Lung (tissue), 12 donors: ENCODE measurements around the gene CDC16. TPM values are rescaled to one million over a fixed set of nuclear protein-coding genes. Genes with fewer than 3 reads are reported as not detected.
"Not testable (repeated sequence)": the region's sequence is repeated elsewhere in the genome, so short reads cannot be mapped to it uniquely, and the experiment has no call there.

ENCODE experiments used
- ATAC-seq: fragments of 200-7000 bp; cut with Tn5 transposase; one replicate; pipeline ENCODE4 v1.9.1; 2020; ENCODE audit warnings: moderate number of reproducible peaks; ENCODE audit not compliant: insufficient read depth, low FRiP score
- DNase-seq, 3 donors: peaks; one replicate each; pipeline ENCODE4 v3.0.0-alpha.2; 2013 to 2017
- H3K27ac ChIP-seq, 2 donors: one replicate each; pipeline ENCODE4 v1.5.1; 2013; ENCODE audit warnings: mild to moderate bottlenecking in 2 of 2, moderate library complexity in 2 of 2, control low read depth in 1 of 2, inconsistent platforms in 1 of 2, low read depth in 1 of 2, low read length in 1 of 2
- H3K27me3 ChIP-seq, 3 donors: one replicate each; pipeline ENCODE4 v1.5.1; 2013; ENCODE audit warnings: low read length in 2 of 3; ENCODE audit not compliant: control insufficient read depth in 3 of 3, insufficient read depth in 3 of 3
- H3K36me3 ChIP-seq, 4 donors: one replicate each; pipeline ENCODE4 v1.5.1; 2013; ENCODE audit warnings: low read length in 4 of 4, mild to moderate bottlenecking in 1 of 4, moderate library complexity in 1 of 4; ENCODE audit not compliant: control insufficient read depth in 4 of 4, insufficient read depth in 4 of 4
- H3K4me1 ChIP-seq, 5 donors: one replicate each; pipeline ENCODE4 v1.5.1; 2013; ENCODE audit warnings: low read length in 5 of 5, mild to moderate bottlenecking in 2 of 5, moderate library complexity in 1 of 5; ENCODE audit not compliant: control insufficient read depth in 5 of 5, insufficient read depth in 5 of 5
- H3K4me3 ChIP-seq: one replicate; pipeline ENCODE4 v1.5.1; 2013; ENCODE audit warnings: mild to moderate bottlenecking, control low read depth, moderate library complexity
- H3K9ac ChIP-seq, 2 donors: one replicate each; pipeline ENCODE4 v1.5.1; 2013; ENCODE audit warnings: low read length in 2 of 2, control low read depth in 1 of 2; ENCODE audit not compliant: insufficient read depth in 1 of 2
- H3K9me3 ChIP-seq, 4 donors: one replicate each; pipeline ENCODE4 v1.5.1; 2013; ENCODE audit warnings: low read length in 3 of 4, mild to moderate bottlenecking in 1 of 4, moderate library complexity in 1 of 4; ENCODE audit not compliant: control insufficient read depth in 4 of 4, insufficient read depth in 3 of 4
- CTCF ChIP-seq: IDR thresholded peaks from 2 replicates; pipeline ENCODE4 v1.5.1; 2012; ENCODE audit warnings: mild to moderate bottlenecking; ENCODE audit errors: control extremely low read depth, extremely low read depth
- WGBS, 2 donors: extraction: QIAGEN DNeasy Blood & Tissue Kit; methylation state at CpG; one replicate each; pipeline ENCODE4 v1.1.7; 2013; 5-methylcytosine and 5-hydroxymethylcytosine counted together
- polyA plus RNA-seq, 2 donors: library from polyadenylated mRNA; stranded (reverse); fragments of 200-250 nt; gene quantifications; one replicate each; pipeline ENCODE4 v1.2.1, GENCODE V29; 2013
- total RNA-seq, 2 donors: library from RNA; depleted of rRNA in 1 of 2; stranded (reverse); fragments of >200 nt in 1 of 2; gene quantifications; one replicate each; pipeline ENCODE4 v1.2.1, GENCODE V29; 2014 to 2021
- donor health status: control.
- donor health status: control.
- donor health status: Bipolar disorder and iron deficiency.
- donor health status: healthy.
- donor health status: DM: yes; HTN: yes; CAD: no.

The CDC16 gene
- total and polyA plus RNA-seq, 4 donors, result 34.3 to 123 (median 59.0) TPM

DNA sequence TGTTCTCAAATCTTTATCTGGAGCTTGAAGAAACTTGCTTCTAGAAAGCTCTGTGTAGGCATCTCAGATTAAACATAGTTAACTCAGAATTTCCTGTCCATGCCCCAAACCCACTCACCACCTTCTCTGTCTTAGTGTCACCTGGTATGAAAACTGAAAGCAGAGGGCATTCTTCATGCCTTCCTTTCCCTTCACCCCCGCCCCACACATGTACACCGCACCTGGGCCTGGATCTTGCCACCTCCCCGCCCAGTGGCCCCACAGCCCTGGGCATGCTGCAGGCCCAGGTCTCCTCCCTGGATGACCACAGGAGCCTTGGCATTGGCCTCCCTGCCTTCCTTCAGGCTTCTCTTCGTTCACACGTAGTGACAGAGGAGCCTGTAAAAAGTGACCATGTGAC lies 39.8 kb upstream of the CDC16 start:
- peaks cover 0 to 2% (median 0%) of the 10 kb centered on the region in 4 donors for H3K9me3 ChIP-seq
- H3K4me1 ChIP-seq, result peaks cover 0 to under 1% (median 0%) of the 10 kb centered on the region in 5 donors
- peaks cover 0 to under 1% (median 0%) of the 10 kb centered on the region in 3 donors for H3K27me3 ChIP-seq
- ATAC-seq (no peak), DNase-seq (no peak)
- no peak overlapping the region for H3K27ac ChIP-seq
- H3K9ac ChIP-seq, result no peak overlapping the region
- no peak overlapping the region for H3K4me3 ChIP-seq
- no peak for TF ChIP-seq CTCF
- H3K36me3 ChIP-seq, result no peaks in the 10 kb centered on the region
- 89 to 95% methylated on average over 5 of the region's 5 CpGs for WGBS, 2 donors

DNA sequence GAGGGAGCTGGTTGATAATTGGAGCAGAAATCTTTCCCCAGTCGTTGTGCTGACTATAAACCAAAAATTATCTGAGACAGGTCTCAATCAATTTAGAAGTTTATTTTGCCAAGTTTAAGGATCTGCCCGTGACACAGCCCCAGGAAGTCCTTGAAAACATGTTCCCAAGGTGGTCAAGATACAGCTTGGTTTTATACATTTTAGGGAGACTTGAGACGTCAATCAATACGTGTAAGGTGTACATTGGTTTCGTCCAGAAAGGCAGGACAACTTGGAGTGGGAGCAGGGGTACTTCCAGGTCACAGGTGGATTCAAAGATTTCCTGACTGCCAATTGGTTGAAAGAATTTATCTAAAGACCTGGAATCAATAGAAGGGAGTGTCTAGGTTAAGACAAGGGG lies 38.1 kb upstream of the CDC16 start:
- Histone ChIP-seq H3K9me3 (peaks cover 0 to 2% (median 0%) of the 10 kb centered on the region in 4 donors), H3K4me1 (peaks cover 0 to 7% (median 0%) of the 10 kb centered on the region in 5 donors), H3K4me3 (no peak overlapping the region), H3K27ac (no peak overlapping the region), H3K27me3 (peaks cover 4 to 15% (median 6%) of the 10 kb centered on the region in 3 donors), H3K9ac (no peak overlapping the region), H3K36me3 (no peaks in the 10 kb centered on the region)
- 68 to 73% methylated on average over 5 of the region's 5 CpGs for WGBS, 2 donors
- TF ChIP-seq CTCF, result no peak
- DNase-seq (no peak), ATAC-seq (no peak)

- no peak overlapping the region for H3K27ac ChIP-seq
- whole genome bisulfite sequencing, 2 donors, result 78 to 96% methylated on average over 9 to 47 of the region's 47 CpGs
- no peak overlapping the region for H3K9ac ChIP-seq
- H3K4me1 ChIP-seq, result peaks cover 0 to 7% (median 0%) of the 10 kb centered on the region in 5 donors
- ATAC-seq (no peak), DNase-seq (no peak)
- no peaks in the 10 kb centered on the region for H3K36me3 ChIP-seq
- H3K27me3 ChIP-seq, result peaks cover 4 to 22% (median 6%) of the 10 kb centered on the region in 3 donors
- no peak overlapping the region for H3K4me3 ChIP-seq
- H3K9me3 ChIP-seq, result peaks cover 0 to 2% (median 0%) of the 10 kb centered on the region in 4 donors
- no peak for TF ChIP-seq CTCF
These were observed 36.1 kb upstream of the CDC16 start for GRCh38 chr13:114198556-114198955.

- DNase-seq, ATAC-seq: not testable (repeated sequence)
- 35 to 53% methylated on average over 46 to 64 of the region's 75 CpGs for WGBS, 2 donors
These were observed 35.2 kb upstream of the CDC16 start for GRCh38 chr13:114199526-114199925.

More at GRCh38 chr13:114199526-114199925, 35.2 kb upstream of the CDC16 start:
- not testable (repeated sequence) for H3K4me3 ChIP-seq, H3K4me1 ChIP-seq, H3K9me3 ChIP-seq, H3K9ac ChIP-seq, H3K27ac ChIP-seq, H3K36me3 ChIP-seq
- peaks cover 6 to 22% (median 9%) of the 10 kb centered on the region in 3 donors for H3K27me3 ChIP-seq
